VCaP (cell line): ENCODE measurements around the gene VN1R5.
"Not testable (repeated sequence)": the region's sequence is repeated elsewhere in the genome, so short reads cannot be mapped to it uniquely, and the experiment has no call there.

ENCODE experiments used
- H3K27ac ChIP-seq: fragments of 450-650 bp; 2 replicates; pipeline ENCODE4 v1.5.1; 2017
- CTCF ChIP-seq: fragments of 450-650 bp; conservative IDR thresholded peaks from 2 replicates; pipeline ENCODE4 v1.5.1; 2017; ENCODE audit warnings: mild to moderate bottlenecking, moderate library complexity

VN1R5 gene

GRCh38 chr1:247255772-247256171 is at the start of gene VN1R5:
Gene VN1R5 (plus strand): TSS chr1:247256072.
- not testable (repeated sequence) for H3K27ac ChIP-seq

GRCh38 chr1:247209396-247209795 is 46.5 kb upstream of the VN1R5 start:
- no peak for TF ChIP-seq CTCF
- no peak overlapping the region for H3K27ac ChIP-seq

GRCh38 chr1:247210062-247210375 is 45.9 kb upstream of the VN1R5 start:
- H3K27ac ChIP-seq, result peak overlapping the region; percentile 73; the same call in 1 of the 2 replicates
- TF ChIP-seq CTCF, result no peak

GRCh38 chr1:247210376-247211117 is 45.3 kb upstream of the VN1R5 start:
- peak overlapping the region; percentile 73 for H3K27ac ChIP-seq
- no peak for TF ChIP-seq CTCF

- H3K27ac ChIP-seq, result peak overlapping the region; percentile 73
These were observed 44.5 kb upstream of the VN1R5 start for GRCh38 chr1:247211339-247211738.

GRCh38 chr1:247212012-247212411 is 43.9 kb upstream of the VN1R5 start:
- no peak for TF ChIP-seq CTCF
- H3K27ac ChIP-seq, result no peak overlapping the region

More at GRCh38 chr1:247211339-247211738, 44.5 kb upstream of the VN1R5 start:
- no peak for TF ChIP-seq CTCF

GRCh38 chr1:247212627-247213617 is 43.0 kb upstream of the VN1R5 start:
- TF ChIP-seq CTCF, result no peak

More at GRCh38 chr1:247212627-247213617, 43.0 kb upstream of the VN1R5 start:
- H3K27ac ChIP-seq, result no peak overlapping the region
